ENCODE results near the gene DKK3.

The DKK3 gene

DNA sequence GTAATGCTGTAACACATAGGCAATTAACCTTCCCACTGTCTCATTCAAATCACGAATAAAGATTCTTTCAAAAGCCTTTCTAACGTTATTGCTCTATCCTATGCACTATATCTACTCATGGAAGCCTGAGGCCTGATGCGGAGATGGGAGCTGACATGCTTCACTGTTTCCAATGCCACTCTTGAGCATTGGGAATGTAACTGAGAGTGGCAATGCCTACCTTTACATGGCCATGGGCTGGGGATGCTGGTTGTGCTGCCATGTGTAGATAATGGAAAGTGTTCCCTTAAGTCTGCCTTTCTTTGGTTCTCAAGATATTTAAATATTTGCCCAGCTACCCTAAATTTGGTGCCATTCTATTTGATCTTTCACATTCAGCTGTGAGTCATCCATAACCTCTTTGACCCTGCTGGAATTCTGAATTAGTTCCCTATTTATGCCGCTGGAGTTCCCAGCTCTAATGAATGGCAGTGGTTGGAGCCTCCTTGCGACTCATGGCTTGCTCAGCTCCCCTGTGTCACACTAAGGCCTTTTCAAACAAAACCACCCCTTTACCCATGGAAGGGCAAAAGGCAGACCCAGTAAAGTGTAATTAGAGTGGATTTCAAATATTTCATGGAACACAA lies 21.4 kb upstream of the DKK3 start:
- DNase-seq (ENCODE audit: low spot score): peak; percentile 34

DNA sequence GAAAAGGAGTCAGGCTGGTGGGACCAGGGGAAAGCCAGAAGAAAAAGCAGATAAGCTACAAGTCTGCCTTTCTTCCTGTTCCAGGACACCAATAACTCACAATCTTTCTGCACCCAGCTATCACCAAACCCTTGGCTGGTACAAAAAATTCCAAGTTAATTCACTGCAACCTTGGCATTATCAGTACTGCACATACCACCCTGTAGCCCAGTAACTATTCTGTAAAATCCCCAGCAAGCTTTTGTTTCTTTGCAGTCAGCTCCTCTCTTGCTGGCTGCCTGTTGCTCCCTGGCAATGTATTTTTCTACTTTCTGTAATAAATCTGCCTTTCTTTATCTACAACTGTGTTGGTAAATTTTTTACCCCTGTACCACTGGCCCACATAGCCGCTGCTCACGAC lies 20.7 kb upstream of the DKK3 start:
- DNase-seq (ENCODE audit: low spot score): no peak

DNA sequence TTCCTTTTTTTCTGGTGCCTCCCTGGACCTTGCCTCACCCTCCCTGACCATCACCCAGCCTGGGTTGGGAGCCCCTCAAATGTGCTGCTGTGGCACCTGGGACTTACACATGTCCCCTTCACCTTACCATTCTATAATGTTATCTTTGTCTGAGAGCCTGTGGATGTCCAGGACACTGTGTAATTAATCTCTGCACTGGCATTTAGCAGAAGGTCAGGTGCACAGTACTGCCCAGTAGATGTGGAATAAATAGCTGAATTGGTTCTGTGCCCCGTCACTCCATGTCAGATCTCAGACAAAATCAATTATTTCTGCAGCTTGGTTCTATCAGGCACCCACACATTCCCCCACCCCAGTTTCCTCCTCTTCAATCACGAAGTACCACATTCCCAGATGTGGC lies 19.9 kb upstream of the DKK3 start:
- DNase-seq (ENCODE audit: low spot score): no peak

DNA sequence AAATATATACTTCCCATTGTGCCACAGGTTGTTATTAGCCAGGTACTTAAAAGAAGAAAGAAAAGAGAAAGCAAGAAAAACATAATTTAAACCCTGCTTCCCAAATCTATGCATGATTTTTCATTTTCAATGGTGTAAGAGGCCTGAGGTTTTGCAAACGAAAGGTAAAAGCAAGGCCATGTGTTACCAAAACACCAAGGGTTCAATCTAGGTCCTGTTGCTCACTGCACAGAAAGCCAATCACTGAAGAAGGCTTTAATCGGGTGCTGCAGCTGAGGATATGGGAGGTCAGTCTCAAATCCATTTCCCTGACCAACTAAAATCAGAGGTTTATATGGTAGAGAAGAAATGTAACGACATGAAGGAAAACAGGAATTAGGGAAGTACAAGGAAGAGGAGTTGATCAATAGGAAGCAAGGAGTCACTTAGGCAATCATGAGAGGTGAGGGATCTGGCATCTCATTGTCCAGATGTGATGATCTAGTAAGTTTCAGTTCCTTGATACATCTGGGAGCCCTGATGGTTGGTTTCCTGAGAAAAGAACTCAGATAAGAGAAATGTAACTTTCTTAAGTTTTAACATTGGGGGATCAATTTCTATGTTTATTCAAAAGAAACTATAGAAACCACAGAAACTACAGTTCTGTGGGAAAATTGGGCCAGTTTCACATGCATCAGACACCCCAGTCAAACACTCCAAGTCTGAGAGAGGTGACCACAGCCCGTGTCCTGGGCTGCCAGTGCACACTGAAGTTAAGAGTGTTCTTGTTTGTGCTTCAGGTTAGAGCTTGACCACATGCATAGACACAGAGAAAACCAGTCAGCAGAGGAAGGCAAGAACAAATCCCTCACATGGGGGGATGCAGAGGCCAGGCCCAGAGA lies 18.1 kb upstream of the DKK3 start:
- DNase-seq (ENCODE audit: low spot score): no peak

DNA sequence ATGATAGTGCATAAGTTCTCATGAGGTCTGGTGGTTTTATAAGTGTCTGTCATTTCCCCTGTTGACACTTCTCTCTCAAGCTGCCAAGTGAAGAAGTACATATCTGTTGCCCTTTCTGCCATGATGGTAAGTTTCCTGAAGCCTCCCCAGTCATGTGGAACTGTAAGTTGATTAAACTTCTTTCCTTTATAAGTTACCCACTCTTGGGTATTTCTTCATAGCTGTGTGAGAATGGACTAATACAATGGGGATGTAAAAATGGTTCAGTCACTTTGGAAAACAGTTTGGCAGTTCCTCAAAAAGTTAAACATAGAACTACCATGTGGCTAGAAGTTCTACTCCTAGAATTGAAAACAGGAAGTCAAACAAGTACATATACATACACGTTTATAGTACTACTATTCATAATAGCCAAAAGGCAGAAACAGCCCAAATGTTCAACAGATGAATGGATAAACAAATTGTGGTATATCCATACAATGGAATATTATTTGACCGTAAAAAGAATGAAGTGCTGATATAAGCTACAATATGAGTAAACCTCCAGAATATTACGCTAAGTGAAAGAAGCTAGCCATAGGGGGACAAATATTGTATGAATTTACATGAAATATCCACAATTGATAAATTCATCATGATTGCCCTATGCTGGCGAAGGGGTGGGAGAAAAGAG lies 16.0 kb upstream of the DKK3 start:
- DNase-seq (ENCODE audit: low spot score): no peak

DNA sequence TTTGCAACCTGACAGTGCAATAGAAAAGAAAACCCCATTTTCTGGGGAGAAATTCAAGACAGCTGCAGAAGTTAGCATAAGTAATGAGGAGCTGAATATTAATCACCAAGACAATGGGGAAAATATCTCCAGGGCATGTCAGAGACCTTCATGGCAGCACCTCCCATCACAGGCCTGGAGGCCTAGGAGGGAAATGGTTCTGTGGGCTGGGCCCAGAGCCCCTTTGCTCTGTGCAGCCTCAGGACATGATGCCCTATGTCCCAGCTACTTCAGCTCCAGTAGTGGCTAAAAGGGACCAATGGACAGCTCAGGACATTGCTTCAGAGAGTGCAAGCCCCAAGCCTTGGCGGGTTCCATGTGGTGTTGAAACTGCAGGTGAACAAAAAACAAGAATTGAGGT lies 14.6 kb upstream of the DKK3 start:
- no peak for DNase-seq (ENCODE audit: low spot score)

DNA sequence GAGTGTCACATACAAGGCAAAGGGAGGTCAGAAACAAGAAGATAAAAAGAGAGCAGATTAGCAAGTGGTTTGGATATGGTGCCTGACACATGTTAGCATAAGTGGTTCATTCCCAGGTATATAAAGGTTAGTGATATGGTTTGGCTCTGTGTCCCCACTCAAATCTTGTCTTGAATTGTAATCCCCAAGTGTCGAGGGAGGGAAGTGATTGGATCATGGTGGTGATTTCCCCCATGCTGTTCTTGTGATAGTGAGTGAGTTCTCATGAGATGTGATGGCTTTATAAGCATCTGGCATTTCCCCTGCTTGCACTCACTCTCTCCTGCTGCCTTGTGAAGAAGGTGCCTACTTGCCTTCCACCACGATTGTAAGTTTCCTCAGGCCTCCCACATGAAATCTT lies 12.1 kb upstream of the DKK3 start:
- no peak for DNase-seq (ENCODE audit: low spot score)

DNA sequence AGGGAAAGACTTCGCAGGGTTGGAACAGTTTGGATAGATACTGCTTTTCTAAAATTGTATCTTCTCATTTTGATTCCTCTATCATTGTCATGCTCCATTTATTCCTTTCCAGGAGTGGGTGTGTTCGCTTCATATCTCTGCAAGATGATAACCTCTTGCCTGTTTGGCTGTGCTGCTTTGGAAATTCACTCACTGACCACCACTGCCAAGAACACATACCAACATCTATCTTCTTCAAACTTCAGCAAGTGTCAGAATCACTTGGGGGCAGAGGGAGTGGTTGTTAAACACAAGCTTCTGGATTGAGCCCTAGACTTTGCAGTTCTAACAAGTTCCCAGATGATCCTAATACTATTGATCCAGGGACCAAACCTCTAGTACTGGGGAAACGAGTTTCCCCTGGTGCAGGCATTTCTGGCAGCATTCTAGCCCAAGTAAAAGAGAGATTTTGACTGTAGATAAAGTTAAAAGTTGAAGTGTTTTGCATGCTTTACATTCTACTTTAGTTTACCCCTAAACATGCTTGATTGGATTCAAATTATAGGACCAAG lies 11.5 kb upstream of the DKK3 start:
- no peak for DNase-seq (ENCODE audit: low spot score)

DNA sequence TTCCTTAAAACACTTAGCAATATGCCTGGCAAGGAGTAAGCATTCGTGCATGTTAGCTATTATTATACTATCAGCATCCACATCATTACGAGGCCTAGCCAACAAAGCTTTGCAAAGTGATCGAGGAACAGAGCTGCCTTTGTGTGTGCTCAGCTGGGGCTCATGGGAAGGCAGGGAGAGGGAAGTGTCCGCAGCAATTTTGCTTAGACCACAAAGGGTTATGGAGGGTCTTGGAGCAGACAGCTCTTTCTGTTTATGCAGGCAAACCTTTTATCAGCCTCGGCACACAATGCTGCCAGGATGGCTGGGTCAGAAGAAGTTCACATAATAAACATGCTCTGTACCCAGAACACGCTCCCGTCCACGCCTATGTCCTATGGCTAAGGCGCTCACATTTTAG lies 10.9 kb upstream of the DKK3 start:
- peak; percentile 67 for DNase-seq (ENCODE audit: low spot score)

DNA sequence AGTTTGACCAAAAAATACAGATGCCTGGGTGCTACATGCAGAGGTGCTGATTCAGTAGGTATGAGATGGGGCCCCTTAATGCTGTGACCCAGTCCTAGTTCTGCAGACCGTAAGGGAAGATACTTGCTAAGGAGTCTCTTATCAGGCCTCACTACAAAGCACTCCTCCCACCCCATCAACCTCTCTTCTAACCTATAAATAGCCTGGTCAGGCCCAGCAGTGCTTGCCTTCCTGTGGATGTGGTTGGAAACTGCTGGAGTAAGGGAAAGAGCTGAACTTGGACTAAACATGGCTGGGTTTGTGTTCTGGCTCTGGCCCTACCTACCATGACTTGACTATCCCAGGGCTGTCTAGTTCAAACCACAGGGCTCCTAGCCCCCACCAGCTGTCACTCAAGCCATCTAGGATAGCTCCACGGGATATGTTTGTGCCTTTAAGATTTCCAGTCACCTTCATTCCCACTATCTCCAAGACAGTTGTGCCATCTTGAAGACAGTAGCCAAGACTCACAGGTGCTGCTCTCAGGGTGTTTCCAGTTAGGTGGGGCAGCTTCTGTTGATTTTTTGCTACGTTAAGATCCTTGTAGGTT lies 9.5 kb upstream of the DKK3 start:
- DNase-seq (ENCODE audit: low spot score): no peak

DNA sequence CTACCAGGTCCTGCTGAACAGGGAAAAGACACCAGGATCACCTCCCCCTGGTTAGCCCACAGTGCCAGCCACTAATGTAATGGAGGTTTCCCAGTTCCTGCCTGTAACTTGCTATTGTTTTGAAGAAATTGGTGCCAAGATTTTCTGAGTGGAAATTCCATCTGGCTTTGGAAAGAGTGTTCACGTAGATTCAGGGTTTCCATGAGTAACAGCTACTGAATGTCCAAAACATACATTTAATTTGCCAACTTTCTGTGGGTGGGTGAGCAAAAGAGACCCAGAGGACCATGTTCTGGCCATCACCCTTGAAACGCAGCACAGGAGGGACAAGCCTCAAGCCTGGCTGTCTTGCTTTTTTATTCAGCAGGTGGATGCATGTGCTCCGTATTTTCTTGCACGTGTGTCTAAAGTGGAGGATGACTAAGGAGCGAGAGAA lies 8.8 kb upstream of the DKK3 start:
- no peak for DNase-seq (ENCODE audit: low spot score)

DNA sequence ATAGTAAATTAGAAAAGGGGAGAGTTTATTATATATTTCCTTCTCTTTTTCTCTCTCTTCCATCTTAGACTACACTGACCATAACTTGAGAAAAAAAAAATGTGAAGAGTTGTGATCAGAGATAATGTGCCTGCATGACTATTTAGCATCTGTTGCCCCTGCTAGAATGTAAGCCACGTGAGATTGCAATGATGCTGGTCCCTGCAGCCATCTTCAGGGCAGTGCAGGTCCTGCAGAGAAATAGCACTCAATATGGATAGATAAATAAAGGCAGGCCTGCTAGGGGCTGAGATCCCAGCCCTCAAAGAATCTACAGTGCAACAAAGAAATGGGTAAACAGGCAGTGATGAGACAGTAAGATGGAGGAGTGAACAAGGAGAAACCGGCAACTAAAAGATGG lies 7.8 kb upstream of the DKK3 start:
- no peak for DNase-seq (ENCODE audit: low spot score)

DNA sequence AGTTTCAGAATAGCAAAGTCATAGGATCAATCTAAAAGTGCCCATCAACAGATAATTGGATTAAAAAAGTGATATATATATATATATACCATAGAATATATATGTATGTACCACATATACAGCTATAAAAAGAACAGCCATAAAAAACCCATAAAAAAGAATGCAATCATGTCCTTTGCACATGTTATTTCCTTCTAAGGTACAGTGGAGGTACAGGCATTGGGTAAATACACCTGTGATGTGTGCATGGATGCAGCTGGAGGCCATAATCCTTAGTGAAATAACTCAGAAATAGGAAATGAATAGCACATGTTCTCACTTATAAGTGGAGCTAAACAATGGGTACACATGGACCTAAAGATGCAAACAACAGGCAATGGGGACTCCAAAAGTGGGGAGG lies 7.1 kb upstream of the DKK3 start:
- no peak for DNase-seq (ENCODE audit: low spot score)

DNA sequence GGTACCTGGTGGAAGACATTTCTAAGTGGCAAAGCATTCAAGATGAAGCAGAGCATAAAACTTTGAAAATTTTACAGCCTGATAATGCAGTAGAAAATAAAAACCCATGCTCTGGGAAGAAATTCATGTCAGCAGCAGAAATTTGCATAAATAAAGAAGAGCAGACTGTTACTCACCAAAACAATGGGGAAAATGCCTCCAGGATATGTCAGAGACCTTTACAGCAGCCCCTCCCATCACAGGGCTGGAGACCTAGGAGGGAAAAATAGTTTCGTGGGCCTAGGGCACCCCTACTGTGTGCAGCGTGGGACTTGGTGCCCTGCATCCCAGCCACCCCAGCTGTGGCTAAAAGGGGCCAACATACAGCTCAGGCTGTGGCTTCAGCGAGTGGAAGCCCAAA lies 5.4 kb upstream of the DKK3 start:
- no peak for DNase-seq (ENCODE audit: low spot score)

DNA sequence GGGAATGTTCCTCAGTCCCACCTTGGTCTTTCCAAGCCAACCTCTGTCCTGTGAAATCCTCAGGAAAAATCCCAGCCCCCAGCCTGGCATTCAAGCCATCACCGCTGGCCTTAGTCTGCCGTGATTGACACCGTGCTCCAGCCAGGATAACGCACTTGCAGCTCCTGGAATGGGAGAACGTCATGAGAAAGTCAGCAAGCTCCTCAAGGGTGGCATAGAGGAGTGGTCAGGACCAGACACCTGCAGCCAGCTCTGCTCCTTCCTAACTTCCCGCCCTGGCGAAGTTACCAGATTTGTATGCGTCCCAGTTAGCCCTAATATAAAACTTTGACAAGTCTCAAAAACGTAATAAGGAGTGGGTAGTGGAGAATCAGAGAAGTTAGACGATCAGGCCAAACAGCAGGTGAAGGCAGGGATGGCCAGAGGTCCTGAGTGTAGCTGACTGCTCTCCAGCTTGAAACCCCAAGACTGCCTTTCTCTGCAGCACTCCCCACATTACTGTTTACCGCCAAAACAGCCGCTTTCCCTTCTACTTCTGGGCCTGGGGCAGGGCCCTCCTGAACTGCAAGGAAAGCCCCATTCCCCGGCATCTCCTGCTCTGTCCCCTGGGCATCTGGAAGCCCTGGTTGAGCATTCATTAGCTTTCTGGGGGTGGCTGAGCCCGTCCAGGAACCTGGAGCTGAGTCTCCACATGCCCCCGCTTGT lies 1.3 kb upstream of the DKK3 start:
- no peak for DNase-seq (ENCODE audit: low spot score)

DNA sequence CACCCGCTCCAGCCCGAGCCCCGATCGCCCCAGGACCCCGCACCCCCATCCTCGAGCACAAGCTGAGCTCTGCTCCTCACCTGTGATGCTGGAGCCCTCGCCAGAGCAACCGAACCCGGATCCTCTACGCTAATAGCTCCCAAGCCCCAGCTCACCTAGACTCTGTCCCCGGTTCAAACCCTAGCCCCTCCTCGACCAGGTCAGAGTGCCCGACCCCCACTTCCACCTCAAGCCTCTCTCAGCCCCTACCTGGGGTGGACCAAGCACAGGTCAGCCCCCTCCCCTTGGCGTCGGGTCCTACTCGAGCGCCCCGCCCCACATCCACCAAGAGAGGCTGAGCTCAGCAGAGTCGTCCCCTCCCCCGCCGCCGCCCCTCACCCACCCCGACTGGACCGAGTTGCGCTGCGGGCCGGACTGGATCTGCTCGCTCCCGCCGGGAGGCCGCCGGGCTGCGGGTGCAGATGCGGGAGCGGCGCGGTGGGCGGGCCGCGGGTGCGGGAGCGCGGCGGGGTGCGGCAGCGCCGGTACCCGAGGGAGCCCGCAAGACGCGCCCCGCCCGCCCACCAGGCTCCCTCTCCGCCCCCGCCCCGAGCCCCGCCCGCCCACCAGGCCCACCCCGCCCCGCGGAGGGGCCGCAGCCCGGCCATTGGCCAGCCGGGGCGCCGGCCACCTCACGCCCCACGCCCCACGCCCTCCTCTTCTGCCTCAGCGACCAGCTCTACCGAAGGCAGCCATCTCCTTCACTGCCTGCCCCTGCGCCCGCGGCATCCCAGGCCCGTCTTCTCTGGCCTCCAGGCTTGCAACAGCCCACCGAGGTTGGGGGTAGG lies 577 bp upstream of the DKK3 start:
- no peak for DNase-seq (ENCODE audit: low spot score)

DNA sequence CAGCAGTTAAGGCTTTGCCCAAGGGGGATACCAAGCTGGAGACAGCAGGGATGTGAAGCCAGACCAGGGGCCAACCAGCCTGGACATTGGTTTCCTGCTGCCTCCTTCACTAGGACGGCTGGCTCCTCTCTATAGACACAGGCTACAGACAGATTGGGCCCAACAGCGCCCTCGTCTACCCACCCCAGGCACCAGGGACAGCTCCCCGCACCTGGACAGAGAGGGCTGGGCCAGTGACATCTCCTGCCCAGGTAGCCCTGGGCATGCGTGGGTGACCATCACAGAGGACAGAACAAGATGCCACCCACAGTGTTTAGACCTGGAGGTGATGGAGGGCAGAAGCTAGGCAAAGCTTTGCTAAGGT lies 1.2 kb downstream of the DKK3 start:
- DNase-seq (ENCODE audit: low spot score): no peak

DNA sequence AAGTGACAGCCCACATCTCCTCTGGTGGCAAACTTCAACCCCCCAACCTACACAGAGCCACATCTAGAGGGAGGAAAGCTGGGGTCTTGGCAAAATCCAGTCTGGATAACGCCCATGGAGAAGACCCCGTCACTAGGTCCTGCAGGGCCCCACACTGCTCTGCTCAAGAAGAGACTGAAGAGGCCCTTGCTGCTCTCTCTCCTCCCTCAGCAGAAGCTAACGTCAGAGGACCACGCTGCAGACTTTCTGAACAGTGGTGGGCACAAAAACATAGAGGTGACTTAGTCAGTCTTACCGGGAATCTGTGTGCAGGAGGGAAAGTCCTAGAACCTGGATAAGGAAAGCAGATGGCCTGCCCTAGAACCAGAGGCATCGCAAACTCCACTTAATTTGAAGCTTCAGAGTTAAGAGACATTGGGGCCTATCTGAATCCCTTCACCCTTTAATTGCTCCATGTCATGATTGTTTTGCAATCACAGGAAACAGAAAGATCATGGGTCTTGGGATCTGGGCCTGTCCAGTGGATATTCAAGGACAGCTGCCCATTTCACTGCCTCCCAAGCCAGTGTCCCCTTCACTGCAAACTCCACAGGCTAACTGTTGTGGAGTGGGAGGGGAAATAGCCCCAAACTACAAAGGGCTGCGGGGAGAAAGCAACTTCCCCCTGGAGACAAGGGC lies 1.7 kb downstream of the DKK3 start:
- no peak for DNase-seq (ENCODE audit: low spot score)

DNA sequence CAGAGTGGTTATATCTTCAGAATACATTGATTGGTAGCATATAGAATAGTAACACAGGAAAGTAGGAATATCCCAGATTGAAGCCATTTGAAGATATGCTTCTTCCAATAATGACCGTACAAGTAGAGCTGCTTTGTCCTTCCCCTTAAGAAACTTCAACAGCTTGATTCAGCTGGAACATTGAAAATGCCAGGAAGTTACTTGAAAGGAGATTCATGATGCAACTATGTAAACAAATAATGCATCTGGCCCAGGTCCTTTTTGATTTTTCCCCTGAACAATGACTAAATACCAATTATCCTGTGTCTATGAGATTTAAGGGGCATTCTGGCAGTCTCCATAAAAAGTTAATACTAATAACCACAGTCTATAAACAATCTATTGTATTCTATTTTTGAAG lies 3.0 kb downstream of the DKK3 start:
- DNase-seq (ENCODE audit: low spot score): no peak

DNA sequence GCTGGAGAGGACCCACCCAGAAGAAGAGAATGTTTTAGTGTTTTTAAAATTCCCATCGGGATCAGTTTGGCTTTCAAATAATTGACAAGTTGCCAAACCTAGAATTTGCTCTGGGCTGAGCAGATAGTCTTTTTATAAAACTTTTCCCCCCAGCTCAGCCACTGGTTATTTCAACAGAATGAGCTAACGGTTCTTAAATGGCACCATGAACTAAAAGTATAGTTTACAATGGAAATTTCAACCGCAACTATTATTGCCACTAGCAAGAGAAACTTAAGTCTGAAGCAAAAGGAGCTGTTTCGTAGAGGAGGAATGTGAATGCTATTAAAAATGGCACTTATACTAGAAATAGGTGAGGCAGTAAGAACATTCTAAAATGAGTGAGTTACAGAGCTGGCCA lies 3.4 kb downstream of the DKK3 start:
- no peak for DNase-seq (ENCODE audit: low spot score)

DNA sequence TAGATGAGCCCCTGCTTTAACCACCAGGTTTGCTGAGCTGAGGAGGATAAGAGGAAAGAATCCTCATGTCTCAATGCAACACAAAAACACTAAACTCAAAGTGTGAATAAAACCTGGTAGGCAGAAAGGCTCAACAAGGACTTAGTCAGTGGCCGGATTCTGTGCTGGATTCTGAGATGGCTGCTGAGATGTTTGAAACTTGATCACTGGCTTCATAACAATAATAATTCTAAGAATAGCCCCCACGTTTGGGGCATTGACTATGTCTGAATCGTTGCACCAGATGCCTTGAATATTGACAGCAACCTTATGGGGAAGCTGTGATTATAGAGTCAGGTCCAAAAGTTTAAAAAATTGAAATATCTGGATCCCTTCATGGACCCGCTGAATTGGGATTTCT lies 4.6 kb downstream of the DKK3 start:
- DNase-seq (ENCODE audit: low spot score): no peak
